Thyroid gland (tissue), 4 donors: ENCODE data around the gene RAB28.

ENCODE experiments used
- CTCF ChIP-seq, 6 experiments: fragments of 200-600 bp in 3 of 6; fragments of 450-650 bp in 3 of 6; sonication (generic) in 3 of 6; IDR thresholded peaks; one replicate each; pipeline ENCODE4 v1.5.1; 2016 to 2019; ENCODE audit warnings: antibody characterized with exemption in 6 of 6, mild to moderate bottlenecking in 2 of 6, inconsistent platforms in 1 of 6, moderate library complexity in 1 of 6
- POLR2A ChIP-seq, 2 donors: fragments of 450-650 bp; IDR thresholded peaks; one replicate each; pipeline ENCODE4 v1.6.1; 2017; ENCODE audit warnings: antibody characterized with exemption in 2 of 2, mild to moderate bottlenecking in 2 of 2, moderate library complexity in 1 of 2

- TF ChIP-seq POLR2A (IDR thresholded peaks at IDR 0.05) (no peak), CTCF (IDR thresholded peaks at IDR 0.05) (no peak)
These were observed 120.0 kb downstream of the RAB28 start for GRCh38 chr4:13364172-13364571.
